Activated T-cell treated with anti-CD3 and anti-CD28 coated beads, Interleukin-2, amount 50 U/mL, for 4 hours (primary cell): ENCODE results near the gene GNAT2. TPM values are rescaled to one million over a fixed set of nuclear protein-coding genes. Genes with fewer than 3 reads are reported as not detected.

Source experiments
- ATAC-seq, 2 donors: fragments of 200-7000 bp; cut with Tn5 transposase; one replicate each; pipeline ENCODE4 v1.10.0; 2021
- DNase-seq: peaks from one replicate; pipeline ENCODE4 v3.0.0-alpha.2; 2020
- H3K27me3 Mint-ChIP-seq: one replicate; pipeline ENCODE4 v1.8.0; 2021; ENCODE audit warnings: low read depth, mixed read lengths
- H3K36me3 Mint-ChIP-seq: one replicate; pipeline ENCODE4 v1.8.0; 2022; ENCODE audit warnings: mixed read lengths; ENCODE audit not compliant: insufficient read depth
- H3K4me1 Mint-ChIP-seq: one replicate; pipeline ENCODE4 v1.8.0; 2021; ENCODE audit warnings: low read depth, mixed read lengths
- H3K4me3 Mint-ChIP-seq: one replicate; pipeline ENCODE4 v1.8.0; 2021; ENCODE audit warnings: mild to moderate bottlenecking, moderate library complexity, mixed read lengths
- H3K9me3 Mint-ChIP-seq: one replicate; pipeline ENCODE4 v1.8.0; 2021; ENCODE audit warnings: mixed read lengths
- total RNA-seq, 3 donors: library from RNA; stranded (reverse); gene quantifications; one replicate each; pipeline ENCODE4 v1.2.1, GENCODE V29; 2021

Gene GNAT2
- total RNA-seq, 3 donors from 2014 or later: 0.19 to 1.1 (median 0.24) TPM

DNA sequence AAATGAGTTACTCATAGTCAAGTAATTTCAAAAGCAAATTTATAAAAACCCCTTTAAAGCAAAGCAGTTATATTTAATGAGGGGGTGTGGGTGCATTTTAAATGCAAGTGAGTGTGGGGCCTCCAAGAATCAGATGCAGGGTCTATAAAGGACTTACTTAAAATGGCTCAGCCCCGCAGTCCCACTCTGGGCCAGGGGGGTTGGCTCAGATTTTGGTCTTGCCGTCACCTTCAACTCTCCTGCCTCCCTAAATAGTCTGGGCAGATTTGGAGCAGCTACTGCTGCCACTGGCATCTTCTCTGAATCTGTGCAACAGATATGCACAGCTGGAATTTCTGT, 16.4 kb upstream of the GNAT2 start:
- Mint-ChIP-seq H3K4me3 (no peak overlapping the region), H3K27me3 (peaks cover 3% of the 10 kb centered on the region), H3K4me1 (peaks cover 19% of the 10 kb centered on the region), H3K9me3 (no peaks in the 10 kb centered on the region), H3K36me3 (peaks cover 6% of the 10 kb centered on the region)
- ATAC-seq: no peak
- no peak for DNase-seq

GRCh38 chr1:109634771-109635750, 15.6 kb upstream of the GNAT2 start:
- ATAC-seq: peak in 1 of 2 donors; percentile 39
- H3K27me3 Mint-ChIP-seq: peaks cover 1% of the 10 kb centered on the region
- DNase-seq: no peak

GRCh38 chr1:109634292-109634691, 14.9 kb upstream of the GNAT2 start:
- no peak for DNase-seq
- H3K9me3 Mint-ChIP-seq: no peaks in the 10 kb centered on the region
- no peak for ATAC-seq
- H3K4me3 Mint-ChIP-seq: no peak overlapping the region
- H3K27me3 Mint-ChIP-seq: no peaks in the 10 kb centered on the region
- peaks cover 14% of the 10 kb centered on the region for H3K36me3 Mint-ChIP-seq
- peaks cover 15% of the 10 kb centered on the region for H3K4me1 Mint-ChIP-seq

More at GRCh38 chr1:109634771-109635750, 15.6 kb upstream of the GNAT2 start:
- H3K9me3 Mint-ChIP-seq: no peaks in the 10 kb centered on the region
- peaks cover 16% of the 10 kb centered on the region for H3K4me1 Mint-ChIP-seq
- H3K36me3 Mint-ChIP-seq: peaks cover 7% of the 10 kb centered on the region
- no peak overlapping the region for H3K4me3 Mint-ChIP-seq

DNA sequence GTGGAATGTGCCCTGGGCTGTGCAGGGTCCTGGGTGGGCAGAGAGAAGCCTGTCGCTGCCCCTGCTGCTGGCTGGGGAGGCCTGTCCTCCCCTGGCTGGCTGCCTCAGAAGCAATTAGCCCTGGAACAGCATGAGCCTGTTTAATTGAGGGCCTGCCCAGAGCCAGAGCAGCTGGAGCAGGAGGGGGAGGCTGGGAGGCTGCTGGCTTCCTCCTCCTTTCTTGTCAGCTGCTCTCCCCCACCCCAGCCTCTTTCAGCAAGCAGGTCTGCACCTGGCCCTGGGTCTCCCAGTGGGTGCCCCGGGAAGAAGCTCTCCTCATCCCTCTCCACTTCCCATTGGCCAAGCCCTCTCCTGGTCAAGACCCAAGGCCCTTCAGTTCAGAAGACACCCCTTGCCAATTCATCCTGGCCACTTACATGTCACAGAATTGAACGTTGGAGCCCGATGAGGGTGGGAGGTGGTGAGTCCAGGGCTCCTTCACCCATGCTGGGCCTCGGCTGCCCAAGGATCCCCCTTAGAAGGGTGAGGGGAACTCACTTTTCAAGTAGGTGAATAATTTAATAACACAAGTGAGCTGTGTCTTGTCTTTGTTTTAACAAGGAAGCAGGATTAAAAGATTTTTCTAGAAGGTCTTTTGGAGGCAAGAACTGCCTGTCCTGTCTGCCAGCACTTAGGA, 13.4 kb upstream of the GNAT2 start:
- H3K4me1 Mint-ChIP-seq: peaks cover 15% of the 10 kb centered on the region
- H3K9me3 Mint-ChIP-seq: no peaks in the 10 kb centered on the region
- H3K36me3 Mint-ChIP-seq: peaks cover 16% of the 10 kb centered on the region
- H3K4me3 Mint-ChIP-seq: no peak overlapping the region
- no peaks in the 10 kb centered on the region for H3K27me3 Mint-ChIP-seq
- DNase-seq (no peak), ATAC-seq (no peak)

GRCh38 chr1:109631513-109632505, 12.4 kb upstream of the GNAT2 start:
- Mint-ChIP-seq H3K4me1 (peaks cover 15% of the 10 kb centered on the region), H3K27me3 (no peaks in the 10 kb centered on the region), H3K36me3 (peaks cover 21% of the 10 kb centered on the region), H3K4me3 (no peak overlapping the region), H3K9me3 (no peaks in the 10 kb centered on the region)
- ATAC-seq (no peak), DNase-seq (no peak)

DNA sequence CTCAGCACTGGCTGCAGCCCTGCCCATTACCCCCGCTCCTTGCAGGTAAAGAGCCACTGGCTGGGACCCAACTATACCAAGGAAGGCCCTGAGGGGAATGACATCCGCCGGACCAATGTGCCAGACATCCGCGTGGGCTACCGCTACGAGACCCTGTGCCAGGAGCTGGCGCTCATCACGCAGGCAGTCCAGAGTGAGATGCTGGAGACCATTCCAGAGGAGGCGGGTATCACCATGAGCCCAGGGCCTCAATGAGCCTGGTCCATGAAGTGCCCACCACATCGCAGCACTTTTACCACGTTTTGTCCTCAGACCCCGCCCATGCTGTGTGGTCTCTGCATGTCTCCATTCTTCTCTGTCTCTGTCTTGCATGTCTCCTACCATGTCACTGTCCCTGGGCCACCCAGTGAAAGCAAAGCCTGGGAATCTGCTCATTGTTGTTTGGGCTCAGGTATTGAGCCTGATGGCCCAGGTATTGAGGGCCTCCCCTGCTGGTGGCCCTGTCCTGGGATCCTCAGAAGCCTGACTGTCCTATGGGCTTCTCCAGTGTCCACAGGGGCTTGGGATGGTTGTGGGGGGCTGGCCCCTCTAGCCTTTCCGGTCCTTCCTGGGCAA, 11.6 kb upstream of the GNAT2 start:
- ATAC-seq (no peak), DNase-seq (no peak)
- peaks cover 15% of the 10 kb centered on the region for H3K4me1 Mint-ChIP-seq
- H3K4me3 Mint-ChIP-seq: no peak overlapping the region
- no peaks in the 10 kb centered on the region for H3K9me3 Mint-ChIP-seq
- peaks cover 25% of the 10 kb centered on the region for H3K36me3 Mint-ChIP-seq
- no peaks in the 10 kb centered on the region for H3K27me3 Mint-ChIP-seq

GRCh38 chr1:109630081-109630897, 10.9 kb upstream of the GNAT2 start:
- Mint-ChIP-seq H3K9me3 (no peaks in the 10 kb centered on the region), H3K4me3 (no peak overlapping the region), H3K4me1 (peaks cover 16% of the 10 kb centered on the region), H3K27me3 (no peaks in the 10 kb centered on the region), H3K36me3 (peaks cover 28% of the 10 kb centered on the region)
- ATAC-seq: no peak
- DNase-seq: peak; percentile 42

GRCh38 chr1:109629372-109630030, 10.1 kb upstream of the GNAT2 start:
- no peaks in the 10 kb centered on the region for H3K27me3 Mint-ChIP-seq
- H3K4me1 Mint-ChIP-seq: peaks cover 11% of the 10 kb centered on the region
- peaks cover 28% of the 10 kb centered on the region for H3K36me3 Mint-ChIP-seq
- DNase-seq (no peak), ATAC-seq (no peak)
- H3K9me3 Mint-ChIP-seq: no peaks in the 10 kb centered on the region
- H3K4me3 Mint-ChIP-seq: no peak overlapping the region

GRCh38 chr1:109628540-109629321, 9.3 kb upstream of the GNAT2 start:
- Mint-ChIP-seq H3K27me3 (no peaks in the 10 kb centered on the region), H3K4me3 (no peak overlapping the region), H3K36me3 (peaks cover 28% of the 10 kb centered on the region), H3K9me3 (no peaks in the 10 kb centered on the region), H3K4me1 (peaks cover 15% of the 10 kb centered on the region)
- DNase-seq (no peak), ATAC-seq (peak in 1 of 2 donors; percentile 32)

DNA sequence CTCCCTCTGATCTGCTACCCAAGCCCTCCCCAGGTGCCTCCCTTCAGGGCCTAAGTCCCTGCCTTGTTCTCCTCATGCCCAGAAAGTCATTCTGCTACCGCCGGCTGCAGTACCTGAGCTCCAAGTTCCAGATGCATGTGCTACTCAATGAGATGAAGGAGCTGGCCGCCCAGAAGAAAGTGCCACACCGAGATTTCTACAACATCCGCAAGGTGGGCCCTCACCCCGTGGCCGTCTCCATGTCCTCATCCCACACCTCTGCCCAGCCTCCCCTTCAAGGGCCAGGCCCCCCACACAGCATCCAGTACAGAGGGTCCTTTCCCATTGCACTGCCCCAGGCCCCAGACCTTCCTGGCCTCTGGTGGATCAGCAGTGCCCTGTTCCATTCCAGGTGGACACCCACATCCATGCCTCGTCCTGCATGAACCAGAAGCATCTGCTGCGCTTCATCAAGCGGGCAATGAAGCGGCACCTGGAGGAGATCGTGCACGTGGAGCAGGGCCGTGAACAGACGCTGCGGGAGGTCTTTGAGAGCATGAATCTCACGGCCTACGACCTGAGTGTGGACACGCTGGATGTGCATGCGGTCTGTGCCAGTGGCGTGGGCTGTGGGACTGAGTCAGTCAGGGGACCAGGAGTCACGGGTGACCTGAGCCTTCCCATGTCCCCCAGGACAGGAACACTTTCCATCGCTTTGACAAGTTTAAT, 8.4 kb upstream of the GNAT2 start:
- no peak overlapping the region for H3K4me3 Mint-ChIP-seq
- no peaks in the 10 kb centered on the region for H3K27me3 Mint-ChIP-seq
- no peaks in the 10 kb centered on the region for H3K9me3 Mint-ChIP-seq
- no peak for ATAC-seq
- DNase-seq: no peak
- H3K36me3 Mint-ChIP-seq: peaks cover 28% of the 10 kb centered on the region
- peaks cover 24% of the 10 kb centered on the region for H3K4me1 Mint-ChIP-seq

- Mint-ChIP-seq H3K36me3 (peaks cover 27% of the 10 kb centered on the region), H3K27me3 (no peaks in the 10 kb centered on the region), H3K4me1 (peaks cover 34% of the 10 kb centered on the region), H3K9me3 (no peaks in the 10 kb centered on the region), H3K4me3 (no peak overlapping the region)
- DNase-seq: no peak
- ATAC-seq: no peak
These were observed 7.4 kb upstream of the GNAT2 start for GRCh38 chr1:109626682-109627408.
